ENCODE measurements around the gene FMNL1.
"Not testable (repeated sequence)": the region's sequence is repeated elsewhere in the genome, so short reads cannot be mapped to it uniquely, and the experiment has no call there.

Gene FMNL1

GRCh38 chr17:45235416-45236281 lies 14.0 kb downstream of the FMNL1 start:
- DNase-seq = peak; percentile 47

- DNase-seq = no peak
Observed at GRCh38 chr17:45236282-45236606, 14.6 kb downstream of the FMNL1 start.

GRCh38 chr17:45237686-45238085 lies 16.0 kb downstream of the FMNL1 start:
- DNase-seq = no peak

- no peak for DNase-seq
Observed at GRCh38 chr17:45238155-45238774, 16.6 kb downstream of the FMNL1 start.

- DNase-seq = no peak
Observed at GRCh38 chr17:45240905-45241327, 19.2 kb downstream of the FMNL1 start.

GRCh38 chr17:45241328-45242028 lies 19.8 kb downstream of the FMNL1 start:
- peak; percentile 79 for DNase-seq

GRCh38 chr17:45242029-45242414 lies 20.3 kb downstream of the FMNL1 start:
- no peak for DNase-seq

GRCh38 chr17:45243750-45244149 lies 22.1 kb downstream of the FMNL1 start:
- DNase-seq = no peak

- DNase-seq = no peak
Observed at GRCh38 chr17:45244725-45245656, 23.3 kb downstream of the FMNL1 start.

- DNase-seq = no peak
Observed at GRCh38 chr17:45246338-45246737, 24.7 kb downstream of the FMNL1 start.

- peak; percentile 42 for DNase-seq
Observed at GRCh38 chr17:45246861-45247428, 25.3 kb downstream of the FMNL1 start.

GRCh38 chr17:45247429-45248131 lies 25.9 kb downstream of the FMNL1 start:
- peak; percentile 91 for DNase-seq

GRCh38 chr17:45248132-45248957 lies 26.7 kb downstream of the FMNL1 start:
- peak; percentile 43 for DNase-seq

GRCh38 chr17:45251931-45252330 lies 30.2 kb downstream of the FMNL1 start:
- DNase-seq = no peak

GRCh38 chr17:45253237-45253636 lies 31.6 kb downstream of the FMNL1 start:
- not testable (repeated sequence) for DNase-seq

GRCh38 chr17:45253879-45254278 lies 32.2 kb downstream of the FMNL1 start:
- no peak for DNase-seq

GRCh38 chr17:45255358-45255757 lies 33.7 kb downstream of the FMNL1 start:
- no peak for DNase-seq

GRCh38 chr17:45256114-45256966 lies 34.7 kb downstream of the FMNL1 start:
- no peak for DNase-seq

GRCh38 chr17:45257115-45257514 lies 35.4 kb downstream of the FMNL1 start:
- DNase-seq = no peak

- DNase-seq = no peak
Observed at GRCh38 chr17:45258981-45259380, 37.3 kb downstream of the FMNL1 start.
